ENCODE results near the gene ACBD3. TPM values are rescaled to one million over a fixed set of nuclear protein-coding genes. Genes with fewer than 3 reads are reported as not detected.

Gene ACBD3
- total RNA-seq, 5 donors from 2014 or later (not counting 1 experiment from before 2014, with no cell fraction given): 21.7 to 26.2 (median 22.5) TPM

- DNase-seq: no peak
- ChIA-PET CTCF (no interaction called here), POLR2A (no interaction called here)
- H3K36me3 Mint-ChIP-seq: no peaks in the 10 kb centered on the region
- H3K27ac Mint-ChIP-seq: no peak overlapping the region
- no peaks in the 10 kb centered on the region for H3K27me3 Mint-ChIP-seq
- Histone ChIP-seq H3K9me3 (no peaks in the 10 kb centered on the region), H3K27me3 (replicated peaks in 1 of 2; ENCODE audit: control insufficient read depth in 2 of 2, extremely low read depth in 1 of 2, insufficient read depth in 2 of 2, low read length in 1 of 2) (peaks cover 0 to 8% of the 10 kb centered on the region in 2 experiments), H3K4me3 (ENCODE audit: control insufficient read depth in 1 of 2, extremely low read depth in 1 of 2, low read length in 1 of 2) (no peak overlapping the region), H3K36me3 (ENCODE audit: control insufficient read depth in 2 of 2, extremely low read depth in 1 of 2, insufficient read depth in 1 of 2, low read length in 1 of 2) (no peaks in the 10 kb centered on the region), H3K4me1 (ENCODE audit: control insufficient read depth in 1 of 2, extremely low read depth in 1 of 2, insufficient read depth in 2 of 2, low read length in 2 of 2) (no peaks in the 10 kb centered on the region), H3K27ac (ENCODE audit: low read length) (no peak overlapping the region)
- H3K9me3 Mint-ChIP-seq: no peaks in the 10 kb centered on the region
- H3K4me1 Mint-ChIP-seq: peaks cover 0 to 4% (median 0%) of the 10 kb centered on the region in 3 donors
- 82% methylated on average over 15 of the region's 16 CpGs for WGBS (ENCODE audit: insufficient coverage)
- no peak for ATAC-seq (replicated peaks in 1 of 4)
- H3K4me3 Mint-ChIP-seq: no peak overlapping the region
These were observed 52.1 kb downstream of the ACBD3 start for GRCh38 chr1:226134170-226135058.

- Mint-ChIP-seq H3K4me3 (peak overlapping the region in 1 of 3 donors; percentile 6), H3K36me3 (no peaks in the 10 kb centered on the region), H3K4me1 (peaks cover 0 to 5% (median 0%) of the 10 kb centered on the region in 3 donors), H3K9me3 (no peaks in the 10 kb centered on the region), H3K27me3 (no peaks in the 10 kb centered on the region), H3K27ac (no peak overlapping the region)
- Histone ChIP-seq H3K4me3 (ENCODE audit: control insufficient read depth in 1 of 2, extremely low read depth in 1 of 2, low read length in 1 of 2) (no peak overlapping the region), H3K27me3 (replicated peaks in 1 of 2; ENCODE audit: control insufficient read depth in 2 of 2, extremely low read depth in 1 of 2, insufficient read depth in 2 of 2, low read length in 1 of 2) (peaks cover 0 to 10% of the 10 kb centered on the region in 2 experiments), H3K9me3 (no peaks in the 10 kb centered on the region), H3K27ac (ENCODE audit: low read length) (no peak overlapping the region), H3K4me1 (ENCODE audit: control insufficient read depth in 1 of 2, extremely low read depth in 1 of 2, insufficient read depth in 2 of 2, low read length in 2 of 2) (no peaks in the 10 kb centered on the region), H3K36me3 (ENCODE audit: control insufficient read depth in 2 of 2, extremely low read depth in 1 of 2, insufficient read depth in 1 of 2, low read length in 1 of 2) (no peaks in the 10 kb centered on the region)
- 79% methylated on average over 5 of the region's 6 CpGs for WGBS (ENCODE audit: insufficient coverage)
- no peak for ATAC-seq (replicated peaks in 1 of 4)
- CTCF ChIA-PET: no interaction called here
- peak in 1 of 35 experiments; percentile 4 for DNase-seq
- POLR2A ChIA-PET: no interaction called here
These were observed 52.9 kb downstream of the ACBD3 start for GRCh38 chr1:226133504-226134123.

GRCh38 chr1:226132728-226133503 is 53.6 kb downstream of the ACBD3 start:
- H3K4me1 Mint-ChIP-seq: peaks cover 0 to 8% (median under 1%) of the 10 kb centered on the region in 3 donors
- H3K27me3 Mint-ChIP-seq: no peaks in the 10 kb centered on the region
- Histone ChIP-seq H3K27ac (ENCODE audit: low read length) (no peak overlapping the region), H3K9me3 (no peaks in the 10 kb centered on the region), H3K4me3 (ENCODE audit: control insufficient read depth in 1 of 2, extremely low read depth in 1 of 2, low read length in 1 of 2) (no peak overlapping the region), H3K36me3 (ENCODE audit: control insufficient read depth in 2 of 2, extremely low read depth in 1 of 2, insufficient read depth in 1 of 2, low read length in 1 of 2) (no peaks in the 10 kb centered on the region), H3K27me3 (replicated peaks in 1 of 2; ENCODE audit: control insufficient read depth in 2 of 2, extremely low read depth in 1 of 2, insufficient read depth in 2 of 2, low read length in 1 of 2) (peaks cover 0 to 11% of the 10 kb centered on the region in 2 experiments), H3K4me1 (ENCODE audit: control insufficient read depth in 1 of 2, extremely low read depth in 1 of 2, insufficient read depth in 2 of 2, low read length in 2 of 2) (peaks cover 0 to 4% of the 10 kb centered on the region in 2 experiments)
- CTCF ChIA-PET: no interaction called here
- no peak overlapping the region for H3K27ac Mint-ChIP-seq
- no peaks in the 10 kb centered on the region for H3K36me3 Mint-ChIP-seq
- WGBS (ENCODE audit: insufficient coverage): 85% methylated on average over 11 of the region's 17 CpGs
- ATAC-seq (replicated peaks in 1 of 4): no peak
- no peaks in the 10 kb centered on the region for H3K9me3 Mint-ChIP-seq
- H3K4me3 Mint-ChIP-seq: peak overlapping the region in 1 of 3 donors; percentile 6
- DNase-seq: peak in 1 of 35 experiments; percentile 8
- POLR2A ChIA-PET: interaction anchor here in 1 of 2 donors (0.6 kb wide), 1 partner anchor 8 kb away, joined by 3 read pairs; no protein-coding TSS in a partner anchor

GRCh38 chr1:226131639-226132038 is 54.9 kb downstream of the ACBD3 start:
- no peak overlapping the region for H3K27ac ChIP-seq (ENCODE audit: low read length)
- no peak overlapping the region for H3K27ac Mint-ChIP-seq
- POLR2A ChIA-PET: no interaction called here

GRCh38 chr1:226129230-226129629 is 57.3 kb downstream of the ACBD3 start:
- H3K27ac Mint-ChIP-seq: no peak overlapping the region
- POLR2A ChIA-PET: no interaction called here
- no peak overlapping the region for H3K27ac ChIP-seq (ENCODE audit: low read length)
- DNase-seq: no peak
- peaks cover 16 to 32% (median 18%) of the 10 kb centered on the region in 3 donors for H3K4me1 Mint-ChIP-seq
- no peak overlapping the region for H3K4me3 Mint-ChIP-seq
- no peaks in the 10 kb centered on the region for H3K36me3 ChIP-seq (ENCODE audit: control insufficient read depth in 2 of 2, extremely low read depth in 1 of 2, insufficient read depth in 1 of 2, low read length in 1 of 2)
- peaks cover 2 to 22% of the 10 kb centered on the region in 2 experiments for H3K4me1 ChIP-seq (ENCODE audit: control insufficient read depth in 1 of 2, extremely low read depth in 1 of 2, insufficient read depth in 2 of 2, low read length in 2 of 2)
- H3K4me3 ChIP-seq (ENCODE audit: control insufficient read depth in 1 of 2, extremely low read depth in 1 of 2, low read length in 1 of 2): no peak overlapping the region
- H3K9me3 Mint-ChIP-seq: no peaks in the 10 kb centered on the region
- no peaks in the 10 kb centered on the region for H3K27me3 Mint-ChIP-seq
- no peaks in the 10 kb centered on the region for H3K9me3 ChIP-seq
- H3K36me3 Mint-ChIP-seq: no peaks in the 10 kb centered on the region
- no peak for ATAC-seq (replicated peaks in 1 of 4)
- CTCF ChIA-PET: no interaction called here
- WGBS (ENCODE audit: insufficient coverage): no CpG with 5 or more reads among the region's 2 CpGs
- peaks cover 0 to 18% of the 10 kb centered on the region in 2 experiments for H3K27me3 ChIP-seq (replicated peaks in 1 of 2; ENCODE audit: control insufficient read depth in 2 of 2, extremely low read depth in 1 of 2, insufficient read depth in 2 of 2, low read length in 1 of 2)

More at GRCh38 chr1:226131639-226132038, 54.9 kb downstream of the ACBD3 start:
- no peaks in the 10 kb centered on the region for H3K9me3 Mint-ChIP-seq
- H3K4me1 Mint-ChIP-seq: peaks cover 8 to 19% (median 10%) of the 10 kb centered on the region in 3 donors
- no peaks in the 10 kb centered on the region for H3K27me3 Mint-ChIP-seq
- ATAC-seq (replicated peaks in 1 of 4) (no peak), DNase-seq (no peak)
- peaks cover 2 to 14% of the 10 kb centered on the region in 2 experiments for H3K4me1 ChIP-seq (ENCODE audit: control insufficient read depth in 1 of 2, extremely low read depth in 1 of 2, insufficient read depth in 2 of 2, low read length in 2 of 2)
- peaks cover 0 to 11% of the 10 kb centered on the region in 2 experiments for H3K27me3 ChIP-seq (replicated peaks in 1 of 2; ENCODE audit: control insufficient read depth in 2 of 2, extremely low read depth in 1 of 2, insufficient read depth in 2 of 2, low read length in 1 of 2)
- H3K9me3 ChIP-seq: no peaks in the 10 kb centered on the region
- H3K36me3 Mint-ChIP-seq: no peaks in the 10 kb centered on the region
- H3K4me3 Mint-ChIP-seq: no peak overlapping the region
- CTCF ChIA-PET: interaction anchor here (0.6 to 0.8 kb wide), 2 partner anchors 53 to 100 kb away, joined by 3 to 4 read pairs; no protein-coding TSS in a partner anchor
- no peaks in the 10 kb centered on the region for H3K36me3 ChIP-seq (ENCODE audit: control insufficient read depth in 2 of 2, extremely low read depth in 1 of 2, insufficient read depth in 1 of 2, low read length in 1 of 2)
- no CpG with 5 or more reads among the region's 5 CpGs for WGBS (ENCODE audit: insufficient coverage)
- no peak overlapping the region for H3K4me3 ChIP-seq (ENCODE audit: control insufficient read depth in 1 of 2, extremely low read depth in 1 of 2, low read length in 1 of 2)
